A673 (cell line): Measurements from ENCODE around the gene HMCN2. TPM values are rescaled to one million over a fixed set of nuclear protein-coding genes. Genes with fewer than 3 reads are reported as not detected.

Experiments
- BruUV-seq: library from RNA; stranded (reverse); fragments of 400-500 nt; replicated peaks from 2 replicates; lab custom pipeline; 2021; lab: Mats Ljungman, UMichigan
- CTCF ChIA-PET: fragments of 300-600 bp; sonication (Branson Sonifier 250); formaldehyde crosslinking; loops from one replicate; lab custom pipeline; 2022; ENCODE audit warnings: antibody characterized with exemption; lab: Charles Lee
- POLR2A ChIA-PET: fragments of 300-600 bp; sonication (Branson Sonifier 250); formaldehyde crosslinking; loops from one replicate; lab custom pipeline; 2022; ENCODE audit warnings: antibody characterized with exemption; ENCODE audit not compliant: low non-redundant PET; lab: Charles Lee
- DNase-seq: peaks from one replicate; pipeline ENCODE4 v3.0.0-alpha.2; 2015; ENCODE audit warnings: low spot score
- H3K27ac ChIP-seq: fragments of 200-600 bp; sonication (generic); 2 replicates; pipeline ENCODE4 v1.5.1; 2016; ENCODE audit warnings: mixed run types, low read depth, mild to moderate bottlenecking, mixed read lengths, antibody characterized with exemption, low read length; ENCODE audit not compliant: poor library complexity, severe bottlenecking
- H3K27me3 ChIP-seq: fragments of 200-600 bp; sonication (generic); replicated peaks from 2 replicates; pipeline ENCODE4 v1.6.1; 2017; ENCODE audit warnings: mixed run types, low read depth, mild to moderate bottlenecking, mixed read lengths, antibody characterized with exemption, low read length; ENCODE audit not compliant: insufficient read depth, poor library complexity
- H3K36me3 ChIP-seq: fragments of 200-600 bp; sonication (generic); 2 replicates; pipeline ENCODE4 v1.6.1; 2016; ENCODE audit warnings: mixed run types, mild to moderate bottlenecking, mixed read lengths, antibody characterized with exemption, low read length; ENCODE audit not compliant: insufficient read depth, poor library complexity, severe bottlenecking
- H3K4me1 ChIP-seq: fragments of 200-600 bp; sonication (generic); 2 replicates; pipeline ENCODE4 v1.6.1; 2017; ENCODE audit warnings: mixed run types, mild to moderate bottlenecking, mixed read lengths, antibody characterized with exemption, low read length; ENCODE audit not compliant: insufficient read depth, poor library complexity, severe bottlenecking
- H3K4me3 ChIP-seq: fragments of 200-600 bp; sonication (generic); 2 replicates; pipeline ENCODE4 v1.5.1; 2016; ENCODE audit warnings: low read depth, mixed run types, mild to moderate bottlenecking, mixed read lengths, low read length; ENCODE audit not compliant: poor library complexity, severe bottlenecking
- H3K9me3 ChIP-seq: fragments of 200-600 bp; sonication (generic); 2 replicates; pipeline ENCODE4 v1.6.1; 2016; ENCODE audit warnings: mixed run types, low read depth, mild to moderate bottlenecking, mixed read lengths, antibody characterized with exemption, low read length; ENCODE audit not compliant: poor library complexity, severe bottlenecking
- CTCF ChIP-seq: fragments of 300-800, 200-600 bp; sonication (generic); conservative IDR thresholded peaks from 2 replicates; pipeline ENCODE4 v1.5.1; 2017; ENCODE audit warnings: low read depth, mild to moderate bottlenecking, antibody characterized with exemption, low read length, moderate library complexity, mixed read lengths
- EZH2 ChIP-seq: fragments of 200-600 bp; sonication (generic); IDR thresholded peaks from 2 replicates; pipeline ENCODE4 v1.6.1; 2017; ENCODE audit warnings: borderline replicate concordance, low read depth, mild to moderate bottlenecking, mixed read lengths, antibody characterized with exemption, low read length; ENCODE audit not compliant: poor library complexity, severe bottlenecking
- intact Hi-C: fragments of 100-400 bp; cut with micrococcal nuclease; formaldehyde crosslinking; loops from one replicate; pipeline ENCODE4 v1.10.0; 2022; ENCODE audit not compliant: unreplicated experiment
- total RNA-seq: library from RNA; stranded (reverse); gene quantifications from 2 replicates; pipeline ENCODE4 v1.2.3, GENCODE V29; 2021

Gene HMCN2
- total RNA-seq, 1 experiment from 2014 or later, result 0.28 TPM

GRCh38 chr9:130450344-130451003 is 184.9 kb downstream of the HMCN2 start:
- intact Hi-C loops, result no loop called here
- BruUV-seq, result no TSS peak

GRCh38 chr9:130451004-130451390 is 185.4 kb downstream of the HMCN2 start:
- Histone ChIP-seq H3K27ac (no peak overlapping the region), H3K27me3 (no peaks in the 10 kb centered on the region), H3K36me3 (no peaks in the 10 kb centered on the region), H3K4me1 (peaks cover 30% of the 10 kb centered on the region), H3K9me3 (no peaks in the 10 kb centered on the region), H3K4me3 (no peak overlapping the region)
- TF ChIP-seq EZH2 (no peak), CTCF (no peak)
- no TSS peak for BruUV-seq
- DNase-seq, result no peak
- ChIA-PET CTCF (no interaction called here), POLR2A (no interaction called here)
- intact Hi-C loops, result no loop called here

More at GRCh38 chr9:130450344-130451003, 184.9 kb downstream of the HMCN2 start:
- Histone ChIP-seq H3K4me1 (peaks cover 35% of the 10 kb centered on the region), H3K9me3 (no peaks in the 10 kb centered on the region), H3K27me3 (no peaks in the 10 kb centered on the region), H3K27ac (no peak overlapping the region), H3K4me3 (no peak overlapping the region), H3K36me3 (no peaks in the 10 kb centered on the region)
- TF ChIP-seq EZH2 (no peak), CTCF (no peak)
- ChIA-PET CTCF (no interaction called here), POLR2A (interaction anchor here (0.7 kb wide), 1 partner anchor 654 kb away, joined by 3 read pairs; no protein-coding TSS in a partner anchor)
- no peak for DNase-seq

GRCh38 chr9:130451509-130452388 is 186.2 kb downstream of the HMCN2 start:
- no peak overlapping the region for H3K27ac ChIP-seq
- peaks cover 23% of the 10 kb centered on the region for H3K4me1 ChIP-seq
- ChIA-PET POLR2A (no interaction called here), CTCF (interaction anchor here (0.6 kb wide), 1 partner anchor 511 kb away, joined by 5 read pairs; no protein-coding TSS in a partner anchor)
- no peaks in the 10 kb centered on the region for H3K27me3 ChIP-seq
- DNase-seq, result peak; percentile 93
- intact Hi-C loops, result no loop called here
- TF ChIP-seq CTCF (peak; percentile 72), EZH2 (no peak)
- no peaks in the 10 kb centered on the region for H3K9me3 ChIP-seq
- H3K4me3 ChIP-seq, result no peak overlapping the region
- no peaks in the 10 kb centered on the region for H3K36me3 ChIP-seq
- no TSS peak for BruUV-seq
